G401.6 (cell line): ENCODE results near the gene FXR1.
A peak's percentile ranks its signal among the peaks of the same experiment; 100 is the strongest.
"Not testable (repeated sequence)": the region's sequence is repeated elsewhere in the genome, so short reads cannot be mapped to it uniquely, and the experiment has no call there.

Experiments
- FAIRE-seq: peaks from 2 replicates; lab custom pipeline; 2012; peaks lifted over from hg19 to GRCh38; lab: Jason Lieb, UNC

Gene FXR1

GRCh38 chr3:180934638-180935037 is 22.2 kb downstream of the FXR1 start:
- no peak for FAIRE-seq

- FAIRE-seq, result no peak
These were observed 28.4 kb downstream of the FXR1 start for GRCh38 chr3:180940826-180941225.

DNA sequence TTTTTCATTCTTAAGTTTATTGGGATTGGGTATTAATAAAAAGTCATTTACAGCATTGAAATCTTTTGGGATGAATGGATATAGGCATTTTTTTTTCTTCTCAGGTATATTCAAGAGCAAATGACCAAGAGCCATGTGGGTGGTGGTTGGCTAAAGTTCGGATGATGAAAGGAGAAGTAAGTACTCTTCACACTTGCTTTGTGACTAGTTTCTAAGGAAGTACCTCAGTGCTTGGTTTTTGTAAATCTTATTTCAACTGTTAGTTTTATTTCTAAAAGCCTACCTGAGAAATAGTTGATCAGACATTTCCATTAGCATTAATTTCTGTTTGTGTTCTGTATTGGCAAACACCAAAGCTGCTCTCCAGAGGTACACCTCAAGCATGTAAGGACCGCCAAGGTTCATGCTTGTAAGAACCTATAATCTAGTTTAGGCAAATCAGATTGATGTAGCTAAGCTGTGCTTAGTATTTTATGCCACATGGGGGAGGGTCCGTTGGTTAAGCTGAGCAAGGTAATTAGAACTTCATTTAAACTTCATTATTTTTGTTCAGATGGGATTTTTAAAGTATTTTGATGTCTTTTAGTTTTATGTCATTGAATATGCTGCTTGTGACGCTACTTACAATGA is 35.4 kb downstream of the FXR1 start:
- no peak for FAIRE-seq

GRCh38 chr3:180959691-180960090 is 47.2 kb downstream of the FXR1 start:
- no peak for FAIRE-seq

- no peak for FAIRE-seq
These were observed 48.6 kb downstream of the FXR1 start for GRCh38 chr3:180961087-180961486.

GRCh38 chr3:180961552-180961951 is 49.1 kb downstream of the FXR1 start:
- peak; percentile 44 for FAIRE-seq

DNA sequence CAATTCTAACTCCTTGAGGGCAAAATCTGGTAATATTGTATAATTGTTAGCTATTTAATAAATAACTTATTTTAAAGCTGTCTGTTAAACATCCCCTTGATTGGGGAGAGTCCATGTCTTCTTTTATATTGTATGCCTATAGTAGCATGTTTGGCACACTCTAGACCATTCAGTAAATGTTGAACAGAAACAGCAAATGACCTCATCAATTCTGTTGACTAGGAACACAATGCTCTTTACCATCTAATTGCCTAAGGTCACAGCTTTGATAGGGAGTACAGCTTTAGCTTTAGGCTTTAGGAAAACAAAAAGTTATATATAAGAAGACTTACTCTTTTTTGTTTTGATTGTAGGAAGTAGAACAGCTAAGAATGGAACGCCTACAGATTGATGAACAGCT is 50.1 kb downstream of the FXR1 start:
- FAIRE-seq, result no peak

- FAIRE-seq, result no peak
These were observed 58.5 kb downstream of the FXR1 start for GRCh38 chr3:180970931-180971330.

DNA sequence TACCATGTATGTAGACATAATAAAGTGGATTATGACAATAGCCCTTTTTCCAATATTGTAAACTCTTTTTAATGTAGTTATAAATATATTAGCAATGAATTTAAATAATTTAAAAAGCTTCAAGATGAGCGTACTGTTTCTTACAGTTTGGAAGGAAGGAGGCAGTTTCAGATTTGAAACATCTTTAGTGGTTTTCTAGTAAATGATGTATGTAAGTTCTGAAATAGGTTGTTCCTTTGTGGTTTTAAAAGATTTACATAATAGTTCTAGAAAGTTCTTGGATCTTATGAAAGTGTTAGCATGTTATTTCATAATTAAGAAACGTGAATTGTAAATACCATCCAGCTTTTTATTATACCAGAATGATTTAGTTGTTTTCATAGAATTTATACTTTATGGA is 61.1 kb downstream of the FXR1 start:
- FAIRE-seq, result no peak

GRCh38 chr3:180974286-180974685 is 61.8 kb downstream of the FXR1 start:
- FAIRE-seq, result no peak

- FAIRE-seq, result no peak
These were observed 65.0 kb downstream of the FXR1 start for GRCh38 chr3:180977498-180977897.

GRCh38 chr3:180979961-180980360 is 67.5 kb downstream of the FXR1 start:
- no peak for FAIRE-seq

DNA sequence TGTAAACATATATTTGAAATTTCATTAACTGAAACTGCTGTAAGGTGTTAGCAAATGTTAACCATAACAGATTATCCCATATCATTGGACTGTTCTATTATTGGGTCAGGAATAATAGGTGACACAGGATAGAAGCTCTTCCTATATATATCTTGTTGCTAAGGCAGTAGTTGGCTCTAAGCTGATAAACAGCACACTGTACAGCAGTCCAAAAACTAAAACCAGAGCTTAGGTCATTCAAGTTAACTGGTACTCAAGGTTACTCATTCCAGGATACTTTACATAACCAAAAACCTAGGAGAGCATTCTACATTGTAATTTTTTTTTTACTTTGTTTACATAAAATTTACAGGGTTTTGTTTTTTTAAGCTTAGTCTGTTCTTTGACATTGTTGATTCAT is 68.1 kb downstream of the FXR1 start:
- no peak for FAIRE-seq

- FAIRE-seq, result no peak
These were observed 69.4 kb downstream of the FXR1 start for GRCh38 chr3:180981912-180982311.

DNA sequence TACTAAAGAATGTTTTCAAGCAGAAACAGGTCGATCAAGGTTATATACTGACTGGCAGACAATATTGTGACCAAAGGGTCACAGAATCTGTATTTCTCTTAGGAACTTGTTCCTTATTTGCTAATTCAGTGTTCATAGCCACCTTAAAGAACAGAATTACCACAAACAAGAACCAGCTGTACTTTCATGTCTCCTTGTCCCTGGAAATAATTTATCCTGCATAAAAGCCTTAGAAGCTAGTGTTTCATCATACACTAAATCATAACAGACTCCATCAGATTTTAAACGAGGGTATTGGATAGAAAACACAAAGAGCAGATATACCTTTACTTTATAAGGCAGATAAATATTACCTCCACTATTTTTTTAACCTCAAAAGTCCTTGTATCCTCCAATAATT is 70.7 kb downstream of the FXR1 start:
- no peak for FAIRE-seq

DNA sequence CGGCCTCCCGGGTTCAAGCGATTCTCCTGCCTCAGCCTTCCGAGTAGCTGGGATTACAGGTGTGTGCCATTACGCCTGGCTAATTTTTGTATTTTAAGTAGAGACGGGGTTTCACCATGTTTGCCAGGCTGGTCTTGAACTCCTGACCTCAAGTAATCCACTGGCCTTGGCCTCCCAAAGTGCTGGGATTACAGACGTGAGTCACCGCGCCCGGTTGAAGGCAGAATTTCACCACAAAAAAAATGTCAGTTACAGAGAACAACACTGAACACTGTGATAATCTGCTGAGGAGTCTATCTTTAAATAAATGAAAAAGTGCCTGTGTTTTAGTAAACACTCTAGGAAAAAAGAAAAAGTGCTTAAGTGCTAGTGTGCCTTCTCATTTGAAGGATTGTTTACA is 73.9 kb downstream of the FXR1 start:
- FAIRE-seq, result not testable (repeated sequence)

- no peak for FAIRE-seq
These were observed 74.9 kb downstream of the FXR1 start for GRCh38 chr3:180987344-180987743.

DNA sequence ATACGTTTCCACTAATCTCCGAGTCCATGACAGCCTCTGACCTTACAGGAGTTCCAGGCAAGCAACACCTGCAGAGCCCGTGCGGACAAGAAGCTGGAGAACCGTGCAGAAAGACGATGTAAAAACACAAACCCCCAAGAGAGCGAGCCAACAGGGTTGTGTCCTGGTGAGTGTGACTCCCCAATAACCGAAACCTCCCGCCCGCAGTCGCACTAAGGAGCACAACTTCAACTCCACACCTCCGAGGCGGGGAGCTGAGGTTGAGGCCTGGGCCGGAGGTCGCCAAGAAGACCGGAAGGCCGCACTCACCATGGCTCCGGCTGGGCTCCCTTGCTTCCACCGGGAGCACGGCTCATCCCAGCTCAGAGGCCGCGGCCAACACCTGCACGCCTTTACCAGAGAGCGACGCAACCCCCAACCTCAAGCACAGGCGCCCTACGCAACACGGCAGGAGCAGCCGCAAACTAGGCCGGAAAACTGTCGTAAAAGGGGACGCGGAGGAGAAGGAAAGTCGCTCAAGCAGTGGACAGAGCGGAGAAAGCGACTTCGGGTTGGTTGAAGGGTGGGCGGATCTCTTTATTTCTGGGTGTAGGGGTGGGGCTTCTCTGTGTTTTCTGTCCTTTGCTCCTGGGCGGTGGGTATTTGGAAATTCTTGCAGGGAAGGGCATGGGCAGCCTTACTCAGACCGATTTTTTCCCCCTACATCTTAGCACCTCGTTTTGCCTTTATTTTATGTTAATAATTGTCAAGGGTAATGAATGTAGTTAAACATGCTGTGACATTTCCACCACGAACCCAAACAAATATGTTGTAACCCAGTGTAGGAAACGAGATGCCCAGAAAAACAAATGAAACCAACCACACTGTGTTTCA is 77.1 kb downstream of the FXR1 start, which contains the start of gene DNAJC19:
Gene DNAJC19, minus strand, starts transcription at position 446 of the 873 bp plus-strand sequence. Its CDS starts 134 bp downstream, at position 312.
- FAIRE-seq, result peak; percentile 96

- FAIRE-seq, result no peak
These were observed 78.0 kb downstream of the FXR1 start for GRCh38 chr3:180990505-180990904.

DNA sequence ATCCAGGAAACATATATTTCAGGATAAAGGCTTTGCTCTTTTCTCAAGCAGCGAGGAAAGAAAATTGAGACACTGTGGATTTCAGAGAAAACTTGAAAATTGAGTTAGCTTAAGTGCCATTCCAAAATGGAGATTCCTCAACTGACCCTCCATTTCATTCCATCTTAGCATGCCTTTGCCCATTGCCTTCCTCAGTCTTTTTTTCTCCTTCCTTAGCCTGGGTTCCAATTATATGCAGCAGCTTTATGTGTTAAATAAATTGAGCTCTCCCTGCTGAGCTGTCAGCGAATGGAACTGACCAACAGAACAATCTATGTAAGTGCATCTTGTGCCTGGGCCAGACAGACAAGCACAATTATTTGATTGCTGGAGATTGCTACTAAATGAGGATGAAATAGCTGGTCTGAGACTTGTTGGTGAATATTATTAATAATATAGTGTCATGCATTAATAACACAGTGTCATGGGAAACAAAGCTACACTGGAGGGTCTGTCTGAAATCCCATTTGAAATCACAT is 84.0 kb downstream of the FXR1 start:
- FAIRE-seq, result no peak

- FAIRE-seq, result not testable (repeated sequence)
These were observed 89.9 kb downstream of the FXR1 start for GRCh38 chr3:181002331-181002730.

DNA sequence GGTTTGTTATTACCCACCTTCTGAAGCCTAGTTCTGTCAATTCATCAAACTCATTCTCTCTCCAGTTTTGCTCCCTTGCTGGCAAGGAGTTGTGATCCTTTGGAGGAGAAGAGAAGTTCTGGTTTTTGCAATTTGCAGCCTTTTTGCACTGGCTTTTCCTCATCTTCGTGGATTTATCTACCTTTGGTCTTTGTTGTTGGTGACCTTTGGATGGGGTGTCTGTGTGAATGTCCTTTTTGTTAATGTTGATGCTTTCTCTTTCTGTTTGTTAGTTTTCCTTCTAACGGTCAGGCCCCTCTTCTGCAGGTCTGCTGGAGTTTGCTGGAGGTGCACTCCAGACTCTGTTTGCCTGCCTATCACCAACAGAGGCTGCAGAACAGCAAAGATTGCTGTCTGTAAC is 91.0 kb downstream of the FXR1 start:
- FAIRE-seq, result not testable (repeated sequence)

DNA sequence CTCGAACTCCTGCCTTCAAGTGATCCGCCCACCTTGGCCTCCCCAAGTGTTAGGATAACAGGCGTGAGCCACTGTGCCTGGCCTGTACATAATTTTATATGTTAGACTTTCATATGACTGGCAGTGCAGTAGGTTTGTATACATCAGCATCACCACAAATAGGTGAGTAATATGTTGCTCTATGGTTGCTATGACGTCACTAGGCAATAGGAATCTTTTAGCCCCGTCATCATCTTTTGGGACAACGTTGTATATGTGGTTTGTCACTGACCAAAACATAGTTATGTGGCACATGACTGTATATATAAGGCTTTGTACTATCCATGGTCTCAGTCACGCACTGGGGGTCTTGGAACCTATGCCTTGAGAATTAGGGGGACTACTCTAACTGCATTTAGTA is 94.1 kb downstream of the FXR1 start:
- no peak for FAIRE-seq
